H9 (cell line): Measurements from ENCODE around the gene TPX2. TPM values are rescaled to one million over a fixed set of nuclear protein-coding genes. Genes with fewer than 3 reads are reported as not detected.

Experiments
- DNase-seq: peaks from one replicate; pipeline ENCODE4 v3.0.0-alpha.2; 2017
- H2AFZ ChIP-seq: one replicate; pipeline ENCODE4 v1.6.1; 2013; ENCODE audit warnings: mild to moderate bottlenecking, low read length, control low read depth, moderate library complexity
- H2AK5ac ChIP-seq: 2 replicates; pipeline ENCODE4 v1.6.1; 2013; ENCODE audit warnings: low read length, control low read depth, mixed read lengths; ENCODE audit not compliant: insufficient read length
- H2BK120ac ChIP-seq: one replicate; pipeline ENCODE4 v1.6.1; 2013; ENCODE audit warnings: low read depth, mild to moderate bottlenecking, low read length, control low read depth, inconsistent platforms; ENCODE audit not compliant: poor library complexity, severe bottlenecking
- H2BK12ac ChIP-seq: 2 replicates; pipeline ENCODE4 v1.6.1; 2013; ENCODE audit warnings: low read length, control low read depth, mixed read lengths, low read depth; ENCODE audit not compliant: insufficient read length
- H2BK15ac ChIP-seq: 2 replicates; pipeline ENCODE4 v1.6.1; 2013; ENCODE audit warnings: low read depth, low read length, control low read depth
- H2BK20ac ChIP-seq: one replicate; pipeline ENCODE4 v1.6.1; 2013; ENCODE audit warnings: low read depth, mild to moderate bottlenecking, low read length, control low read depth, inconsistent platforms; ENCODE audit not compliant: poor library complexity, severe bottlenecking
- H2BK5ac ChIP-seq: 2 replicates; pipeline ENCODE4 v1.6.1; 2013; ENCODE audit warnings: low read length, control low read depth, mixed read lengths; ENCODE audit not compliant: insufficient read length
- H3K14ac ChIP-seq: 2 replicates; pipeline ENCODE4 v1.6.1; 2013; ENCODE audit warnings: low read length, control low read depth; ENCODE audit not compliant: insufficient read depth
- H3K18ac ChIP-seq: 2 replicates; pipeline ENCODE4 v1.6.1; 2013; ENCODE audit warnings: low read depth, mild to moderate bottlenecking, mixed read lengths, low read length, control low read depth; ENCODE audit not compliant: insufficient read length
- H3K23ac ChIP-seq: 2 replicates; pipeline ENCODE4 v1.6.1; 2013; ENCODE audit warnings: low read length, control low read depth, mixed read lengths, low read depth; ENCODE audit not compliant: insufficient read length
- H3K23me2 ChIP-seq: 2 replicates; pipeline ENCODE4 v1.6.1; 2013; ENCODE audit warnings: low read depth, mild to moderate bottlenecking, mixed read lengths, low read length, control low read depth; ENCODE audit not compliant: insufficient read length, poor library complexity, severe bottlenecking
- H3K27ac ChIP-seq: 2 replicates; pipeline ENCODE4 v1.5.1; 2013; ENCODE audit warnings: low read length, control low read depth, mixed read lengths, low read depth; ENCODE audit not compliant: insufficient read length
- H3K27me3 ChIP-seq: 2 replicates; pipeline ENCODE4 v1.6.1; 2013; ENCODE audit warnings: low read length, control low read depth, inconsistent platforms; ENCODE audit not compliant: insufficient read depth
- H3K4ac ChIP-seq: 2 replicates; pipeline ENCODE4 v1.6.1; 2013; ENCODE audit warnings: low read depth, mild to moderate bottlenecking, control low read depth, inconsistent platforms, low read length, moderate library complexity
- H3K4me1 ChIP-seq: 2 replicates; pipeline ENCODE4 v1.6.1; 2013; ENCODE audit warnings: low read length, control low read depth, inconsistent platforms; ENCODE audit not compliant: insufficient read depth
- H3K4me2 ChIP-seq: 2 replicates; pipeline ENCODE4 v1.6.1; 2013; ENCODE audit warnings: low read length, control low read depth, mixed read lengths; ENCODE audit not compliant: insufficient read length, insufficient read depth
- H3K56ac ChIP-seq: 2 replicates; pipeline ENCODE4 v1.6.1; 2013; ENCODE audit warnings: low read depth, mild to moderate bottlenecking, mixed read lengths, low read length, control low read depth; ENCODE audit not compliant: insufficient read length
- H3K79me1 ChIP-seq: 2 replicates; pipeline ENCODE4 v1.6.1; 2013; ENCODE audit warnings: low read depth, mild to moderate bottlenecking, moderate library complexity, low read length, control low read depth, inconsistent platforms; ENCODE audit not compliant: insufficient read depth, poor library complexity, severe bottlenecking
- H3K79me2 ChIP-seq: 2 replicates; pipeline ENCODE4 v1.6.1; 2013; ENCODE audit warnings: low read length, control low read depth, inconsistent platforms; ENCODE audit not compliant: insufficient read depth
- H3K9ac ChIP-seq: 2 replicates; pipeline ENCODE4 v1.6.1; 2013; ENCODE audit warnings: low read length, control low read depth, mixed read lengths; ENCODE audit not compliant: insufficient read length; ENCODE audit errors: extremely low read depth
- H3K9me3 ChIP-seq: one replicate; pipeline ENCODE4 v1.6.1; 2013; ENCODE audit warnings: low read depth, low read length, inconsistent platforms; ENCODE audit not compliant: control insufficient read depth
- H3T11ph ChIP-seq: one replicate; pipeline ENCODE4 v1.6.1; 2013; ENCODE audit warnings: mild to moderate bottlenecking, low read length, control low read depth, inconsistent platforms
- H4K20me1 ChIP-seq: one replicate; pipeline ENCODE4 v1.6.1; 2013; ENCODE audit not compliant: control insufficient read depth, insufficient read length, insufficient read depth
- H4K5ac ChIP-seq: 2 replicates; pipeline ENCODE4 v1.6.1; 2013; ENCODE audit warnings: low read depth, mild to moderate bottlenecking, mixed read lengths, low read length, control low read depth; ENCODE audit not compliant: insufficient read length
- H4K8ac ChIP-seq: replicated peaks from 2 replicates; pipeline ENCODE4 v1.6.1; 2013; ENCODE audit warnings: low read length, control low read depth, mixed read lengths, low read depth; ENCODE audit not compliant: insufficient read length
- H4K91ac ChIP-seq: 2 replicates; pipeline ENCODE4 v1.6.1; 2013; ENCODE audit warnings: low read depth, mild to moderate bottlenecking, moderate library complexity, mixed read lengths, low read length, control low read depth; ENCODE audit not compliant: insufficient read length
- H3K27ac Mint-ChIP-seq, 3 experiments: 2 replicates in 2 of 3; 3 replicates in 1 of 3; pipeline ENCODE4 v1.8.0; 2020 to 2021; ENCODE audit warnings: mixed read lengths in 3 of 3, mild to moderate bottlenecking in 1 of 3, moderate library complexity in 1 of 3
- H3K27me3 Mint-ChIP-seq: 2 replicates; pipeline ENCODE4 v1.8.0; 2021; ENCODE audit warnings: low read depth, mild to moderate bottlenecking, moderate library complexity, mixed read lengths
- H3K36me3 Mint-ChIP-seq, 3 experiments: 2 replicates in 2 of 3; 3 replicates in 1 of 3; pipeline ENCODE4 v1.8.0; 2020 to 2021; ENCODE audit warnings: low read depth in 3 of 3, mixed read lengths in 3 of 3; ENCODE audit not compliant: insufficient read depth in 1 of 3
- H3K4me1 Mint-ChIP-seq, 2 experiments: 2 replicates each; pipeline ENCODE4 v1.8.0; 2020; ENCODE audit warnings: mixed read lengths in 2 of 2
- H3K4me3 Mint-ChIP-seq, 2 experiments: 2 replicates in 1 of 2; 3 replicates in 1 of 2; pipeline ENCODE4 v1.8.0; 2020 to 2021; ENCODE audit warnings: mild to moderate bottlenecking in 2 of 2, mixed read lengths in 2 of 2, moderate library complexity in 1 of 2
- H3K9me3 Mint-ChIP-seq, 2 experiments: 2 replicates in 1 of 2; 3 replicates in 1 of 2; pipeline ENCODE4 v1.8.0; 2020; ENCODE audit warnings: mild to moderate bottlenecking in 2 of 2, mixed read lengths in 2 of 2, moderate library complexity in 1 of 2
- WGBS: extraction: QIAGEN DNeasy Blood & Tissue Kit; methylation state at CpG from one replicate; pipeline ENCODE4 v1.1.7; 2013; ENCODE audit warnings: missing lambda C conversion rate, low lambda C conversion rate, mixed read lengths; ENCODE audit not compliant: insufficient read length; ENCODE audit errors: extremely low coverage; 5-methylcytosine and 5-hydroxymethylcytosine counted together
- total RNA-seq: library from RNA; stranded (reverse); gene quantifications from 2 replicates; pipeline ENCODE4 v1.2.1, GENCODE V29; 2021
- TF ChIP-seq, protein P1 (sequence below): fragments of 200-600 bp; sonication (generic); conservative IDR thresholded peaks from 3 replicates; pipeline ENCODE4 v1.8.0; 2021; ENCODE audit warnings: antibody characterized with exemption, mild to moderate bottlenecking

Gene TPX2
- total RNA-seq, 1 experiment from 2014 or later: 161 TPM

DNA sequence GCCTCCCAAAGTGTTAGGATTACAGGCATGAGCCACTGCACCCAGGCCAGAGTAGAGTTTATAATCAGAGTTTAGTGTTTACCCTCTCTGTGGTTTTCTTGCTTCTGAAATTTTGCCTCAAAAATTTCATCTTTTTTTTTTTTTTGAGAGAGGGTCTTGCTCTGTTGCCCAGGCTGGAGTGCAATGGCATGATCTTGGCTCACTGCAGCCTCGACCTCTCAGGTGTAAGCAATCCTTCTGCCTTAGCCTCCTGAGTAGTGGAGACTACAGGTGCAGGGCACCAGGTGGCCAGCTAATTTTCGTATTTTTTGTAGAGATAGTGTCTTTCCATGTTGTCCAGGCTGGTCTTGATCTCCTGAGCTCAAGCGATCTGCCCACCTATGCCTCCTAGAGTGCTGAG is 28.7 kb downstream of the TPX2 start:
- H3K56ac ChIP-seq: no peak overlapping the region
- no peak overlapping the region for H2BK20ac ChIP-seq
- no peak overlapping the region for H3K27ac ChIP-seq
- H3K27me3 ChIP-seq: no peaks in the 10 kb centered on the region
- Mint-ChIP-seq H3K27me3 (no peaks in the 10 kb centered on the region), H3K9me3 (no peaks in the 10 kb centered on the region), H3K4me3 (no peak overlapping the region), H3K4me1 (peaks cover 3% of the 10 kb centered on the region in 2 experiments), H3K36me3 (peaks cover 48 to 86% (median 82%) of the 10 kb centered on the region in 3 experiments), H3K27ac (no peak overlapping the region; a peak in 1 of 7 replicates)
- H4K91ac ChIP-seq: no peak overlapping the region
- no peak overlapping the region for H2BK12ac ChIP-seq
- H4K8ac ChIP-seq: no peak overlapping the region
- H3K9ac ChIP-seq: no peak overlapping the region
- no peak overlapping the region for H2BK120ac ChIP-seq
- no peaks in the 10 kb centered on the region for H4K20me1 ChIP-seq
- no peaks in the 10 kb centered on the region for H3K79me2 ChIP-seq
- TF ChIP-seq, protein P1, sequence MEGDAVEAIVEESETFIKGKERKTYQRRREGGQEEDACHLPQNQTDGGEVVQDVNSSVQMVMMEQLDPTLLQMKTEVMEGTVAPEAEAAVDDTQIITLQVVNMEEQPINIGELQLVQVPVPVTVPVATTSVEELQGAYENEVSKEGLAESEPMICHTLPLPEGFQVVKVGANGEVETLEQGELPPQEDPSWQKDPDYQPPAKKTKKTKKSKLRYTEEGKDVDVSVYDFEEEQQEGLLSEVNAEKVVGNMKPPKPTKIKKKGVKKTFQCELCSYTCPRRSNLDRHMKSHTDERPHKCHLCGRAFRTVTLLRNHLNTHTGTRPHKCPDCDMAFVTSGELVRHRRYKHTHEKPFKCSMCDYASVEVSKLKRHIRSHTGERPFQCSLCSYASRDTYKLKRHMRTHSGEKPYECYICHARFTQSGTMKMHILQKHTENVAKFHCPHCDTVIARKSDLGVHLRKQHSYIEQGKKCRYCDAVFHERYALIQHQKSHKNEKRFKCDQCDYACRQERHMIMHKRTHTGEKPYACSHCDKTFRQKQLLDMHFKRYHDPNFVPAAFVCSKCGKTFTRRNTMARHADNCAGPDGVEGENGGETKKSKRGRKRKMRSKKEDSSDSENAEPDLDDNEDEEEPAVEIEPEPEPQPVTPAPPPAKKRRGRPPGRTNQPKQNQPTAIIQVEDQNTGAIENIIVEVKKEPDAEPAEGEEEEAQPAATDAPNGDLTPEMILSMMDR: no peak
- no peak overlapping the region for H3K18ac ChIP-seq
- H2AK5ac ChIP-seq: no peak overlapping the region
- H2AFZ ChIP-seq: no peak overlapping the region
- no peaks in the 10 kb centered on the region for H3K4me1 ChIP-seq
- H3T11ph ChIP-seq: no peak overlapping the region
- DNase-seq: no peak
- no peaks in the 10 kb centered on the region for H3K79me1 ChIP-seq
- no peak overlapping the region for H3K4me2 ChIP-seq
- WGBS: no CpG with 5 or more reads among the region's 3 CpGs
- no peak overlapping the region for H3K4ac ChIP-seq
- no peaks in the 10 kb centered on the region for H3K23me2 ChIP-seq
- H4K5ac ChIP-seq: no peak overlapping the region
- H2BK5ac ChIP-seq: no peak overlapping the region
- no peak overlapping the region for H3K23ac ChIP-seq
- H3K9me3 ChIP-seq: no peaks in the 10 kb centered on the region
- no peak overlapping the region for H3K14ac ChIP-seq
- no peak overlapping the region for H2BK15ac ChIP-seq
